Activated naive CD4-positive, alpha-beta T cell treated with anti-CD3 and anti-CD28 coated beads, Interleukin-2, amount 10 ng/mL, durations not matched to agents 7 days and 5 days (primary cell): ENCODE measurements around the gene TOPBP1.
"Not testable (repeated sequence)": the region's sequence is repeated elsewhere in the genome, so short reads cannot be mapped to it uniquely, and the experiment has no call there.

ENCODE experiments used
- CTCF ChIA-PET: fragments of 350-600 bp; sonication (Branson Sonifier 250); formaldehyde crosslinking; loops from one replicate; lab custom pipeline; 2021; ENCODE audit warnings: antibody characterized with exemption; lab: Charles Lee
- DNase-seq: peaks from one replicate; pipeline ENCODE4 v3.0.0-alpha.2; 2020
- H3K27ac Mint-ChIP-seq: one replicate; pipeline ENCODE4 v1.8.0; 2021; ENCODE audit warnings: mild to moderate bottlenecking, moderate library complexity, mixed read lengths
- H3K27me3 Mint-ChIP-seq: one replicate; pipeline ENCODE4 v1.8.0; 2021; ENCODE audit warnings: mild to moderate bottlenecking, mixed read lengths
- H3K36me3 Mint-ChIP-seq: one replicate; pipeline ENCODE4 v1.8.0; 2021; ENCODE audit warnings: mixed read lengths
- H3K4me1 Mint-ChIP-seq: one replicate; pipeline ENCODE4 v1.8.0; 2021; ENCODE audit warnings: mixed read lengths
- H3K4me3 Mint-ChIP-seq: one replicate; pipeline ENCODE4 v1.8.0; 2021; ENCODE audit warnings: mild to moderate bottlenecking, moderate library complexity, mixed read lengths
- H3K9me3 Mint-ChIP-seq: one replicate; pipeline ENCODE4 v1.8.0; 2021; ENCODE audit warnings: mixed read lengths

TOPBP1 gene

DNA sequence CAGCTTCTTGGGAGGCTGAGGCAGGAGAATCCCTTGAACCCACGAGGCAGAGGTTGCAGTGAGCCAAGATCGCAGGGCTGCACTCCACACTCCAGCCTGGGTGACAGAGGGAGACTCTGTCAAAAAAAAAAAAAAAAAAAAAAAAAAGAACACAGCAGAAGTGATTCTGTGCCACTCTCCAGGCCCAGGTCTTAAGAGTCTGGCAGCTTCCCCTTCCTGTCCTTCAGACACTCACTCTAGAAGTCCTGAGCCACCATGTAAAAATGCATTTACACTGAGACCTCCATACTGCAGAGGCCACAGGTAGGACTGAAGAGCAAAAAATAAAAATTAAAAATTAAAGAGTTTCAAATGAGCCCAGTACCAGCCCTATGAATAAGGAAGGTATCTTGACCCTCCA lies 100.1 kb downstream of the TOPBP1 start:
- Mint-ChIP-seq H3K27me3 (peaks cover 17% of the 10 kb centered on the region), H3K4me3 (no peak overlapping the region), H3K27ac (no peak overlapping the region), H3K9me3 (no peaks in the 10 kb centered on the region), H3K36me3 (peaks cover 1% of the 10 kb centered on the region), H3K4me1 (no peaks in the 10 kb centered on the region)
- no peak for DNase-seq
- CTCF ChIA-PET: no interaction called here

DNA sequence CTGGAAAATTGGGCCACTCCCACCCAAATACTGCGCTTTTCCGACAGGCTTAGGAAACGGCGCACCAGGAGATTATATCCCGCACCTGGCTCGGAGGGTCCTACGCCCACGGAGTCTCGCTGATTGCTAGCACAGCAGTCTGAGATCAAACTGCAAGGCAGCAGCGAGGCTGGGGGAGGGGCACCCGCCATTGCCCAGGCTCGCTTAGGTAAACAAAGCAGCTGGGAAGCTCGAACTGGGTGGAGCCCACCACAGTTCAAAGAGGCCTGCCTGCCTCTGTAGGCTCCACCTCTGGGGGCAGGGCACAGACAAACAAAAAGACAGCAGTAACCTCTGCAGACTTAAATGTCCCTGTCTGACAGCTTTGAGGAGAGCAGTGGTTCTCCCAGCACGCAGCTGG lies 110.2 kb downstream of the TOPBP1 start:
- H3K4me3 Mint-ChIP-seq, CTCF ChIA-PET, H3K36me3 Mint-ChIP-seq, H3K27ac Mint-ChIP-seq, H3K4me1 Mint-ChIP-seq, H3K9me3 Mint-ChIP-seq, H3K27me3 Mint-ChIP-seq, DNase-seq: not testable (repeated sequence)
